ENCODE data around the gene MCEE. TPM values are rescaled to one million over a fixed set of nuclear protein-coding genes. Genes with fewer than 3 reads are reported as not detected.
"Not testable (repeated sequence)": the region's sequence is repeated elsewhere in the genome, so short reads cannot be mapped to it uniquely, and the experiment has no call there.

MCEE gene
- total and polyA plus RNA-seq, 2 donors (not counting 3 experiments of a cell fraction or from before 2014, with no cell fraction given): 4.0 to 9.9 TPM

DNA sequence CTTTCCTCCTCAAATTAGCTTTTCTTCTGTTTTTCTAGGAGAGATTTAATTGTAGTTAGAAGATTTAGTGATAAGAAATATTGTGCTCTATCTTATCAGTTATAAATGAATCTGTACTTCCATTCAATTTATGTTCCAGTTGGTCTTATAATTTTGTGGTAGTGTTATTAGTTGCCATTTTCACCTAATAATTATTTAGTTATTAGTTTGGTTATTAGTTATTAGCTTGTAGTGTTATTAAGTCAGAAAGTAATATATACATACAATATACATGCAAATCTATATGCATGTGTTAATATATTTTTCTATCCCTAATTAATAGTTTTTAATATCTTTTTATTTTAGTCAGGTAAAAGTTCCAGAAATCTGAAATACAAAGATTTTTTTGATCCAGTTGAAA, 3.6 kb upstream of the MCEE start:
- dilution Hi-C loops (cut with MboI; ENCODE audit: extremely low pct_ligation_motif_present, low sequenced_read_pairs): no loop called here
- peaks cover 33% of the 10 kb centered on the region for H3K79me2 ChIP-seq (ENCODE audit: control insufficient read depth, insufficient read depth, low read length)
- no peak overlapping the region for H3K9ac ChIP-seq (replicated peaks; ENCODE audit: extremely low read depth, insufficient read depth, low read length)
- FAIRE-seq (no peak), DNase-seq (ENCODE audit: low read depth, low spot score) (no peak)
- TF ChIP-seq GATA2 (IDR thresholded peaks at IDR 0.05; ENCODE audit: insufficient read depth, insufficient read length, low read depth, low read length) (no peak), POLR2AphosphoS5 (IDR thresholded peaks at IDR 0.05; ENCODE audit: insufficient read depth, low read depth, low read length) (no peak), JUN (IDR thresholded peaks at IDR 0.05; ENCODE audit: borderline replicate concordance, insufficient read depth, insufficient read length, low read depth) (no peak), MYC (IDR thresholded peaks at IDR 0.05; ENCODE audit: low read depth, low read length) (no peak), EZH2 (IDR thresholded peaks at IDR 0.05; ENCODE audit: borderline replicate concordance, low read depth, low read length, severe bottlenecking) (no peak), FOS (IDR thresholded peaks at IDR 0.05; ENCODE audit: borderline replicate concordance, insufficient read depth, low read length) (no peak), POLR2A (IDR thresholded peaks at IDR 0.05; ENCODE audit: low read depth, low read length) (no peak)
- TF ChIP-seq, protein P1, sequence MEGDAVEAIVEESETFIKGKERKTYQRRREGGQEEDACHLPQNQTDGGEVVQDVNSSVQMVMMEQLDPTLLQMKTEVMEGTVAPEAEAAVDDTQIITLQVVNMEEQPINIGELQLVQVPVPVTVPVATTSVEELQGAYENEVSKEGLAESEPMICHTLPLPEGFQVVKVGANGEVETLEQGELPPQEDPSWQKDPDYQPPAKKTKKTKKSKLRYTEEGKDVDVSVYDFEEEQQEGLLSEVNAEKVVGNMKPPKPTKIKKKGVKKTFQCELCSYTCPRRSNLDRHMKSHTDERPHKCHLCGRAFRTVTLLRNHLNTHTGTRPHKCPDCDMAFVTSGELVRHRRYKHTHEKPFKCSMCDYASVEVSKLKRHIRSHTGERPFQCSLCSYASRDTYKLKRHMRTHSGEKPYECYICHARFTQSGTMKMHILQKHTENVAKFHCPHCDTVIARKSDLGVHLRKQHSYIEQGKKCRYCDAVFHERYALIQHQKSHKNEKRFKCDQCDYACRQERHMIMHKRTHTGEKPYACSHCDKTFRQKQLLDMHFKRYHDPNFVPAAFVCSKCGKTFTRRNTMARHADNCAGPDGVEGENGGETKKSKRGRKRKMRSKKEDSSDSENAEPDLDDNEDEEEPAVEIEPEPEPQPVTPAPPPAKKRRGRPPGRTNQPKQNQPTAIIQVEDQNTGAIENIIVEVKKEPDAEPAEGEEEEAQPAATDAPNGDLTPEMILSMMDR (IDR thresholded peaks at IDR 0.05; ENCODE audit: extremely low read depth in 1 of 2, insufficient read depth in 1 of 2, low read depth in 1 of 2, low read length in 2 of 2): no peak
- TF ChIP-seq, protein P2, sequence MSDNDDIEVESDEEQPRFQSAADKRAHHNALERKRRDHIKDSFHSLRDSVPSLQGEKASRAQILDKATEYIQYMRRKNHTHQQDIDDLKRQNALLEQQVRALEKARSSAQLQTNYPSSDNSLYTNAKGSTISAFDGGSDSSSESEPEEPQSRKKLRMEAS (IDR thresholded peaks at IDR 0.05; ENCODE audit: insufficient read depth, insufficient read length): no peak
- no peaks in the 10 kb centered on the region for H3K27me3 ChIP-seq (ENCODE audit: control insufficient read depth in 2 of 2, insufficient read depth in 2 of 2, low read length in 2 of 2)
- H4K20me1 ChIP-seq (replicated peaks; ENCODE audit: control insufficient read depth, extremely low read depth, insufficient read depth, low read length): no peaks in the 10 kb centered on the region
- ChIA-PET POLR2A (no interaction called here), CTCF (interaction anchor here (2.3 kb wide), 1 partner anchor 11 kb away, joined by 7 read pairs; no protein-coding TSS in a partner anchor)
- H2AFZ ChIP-seq (ENCODE audit: low read depth, low read length): no peak overlapping the region
- H3K4me2 ChIP-seq (ENCODE audit: insufficient read depth, low read length): no peak overlapping the region
- no peaks in the 10 kb centered on the region for H3K9me1 ChIP-seq (replicated peaks; ENCODE audit: control insufficient read depth, extremely low read depth, insufficient read depth, low read length)
- H3K9me3 ChIP-seq (replicated peaks; ENCODE audit: control insufficient read depth, insufficient read depth, low read length): no peaks in the 10 kb centered on the region
- BruUV-seq (replicated peaks): no TSS peak
- H3K36me3 ChIP-seq (ENCODE audit: control insufficient read depth in 2 of 2, extremely low read depth in 1 of 2, insufficient read depth in 2 of 2, low read length in 2 of 2): peaks cover 6 to 10% of the 10 kb centered on the region in 2 experiments
- H3K27ac ChIP-seq (ENCODE audit: insufficient read depth, low read depth, low read length): no peak overlapping the region
- intact Hi-C loops (cut with micrococcal nuclease): loop anchor here (5.0 kb wide), 1 partner anchor 141 kb away; the partner anchor contains the start of gene TEX261
- H3K4me1 ChIP-seq (ENCODE audit: control insufficient read depth, extremely low read depth, insufficient read depth, low read length): peaks cover 16% of the 10 kb centered on the region
- H3K4me3 ChIP-seq (replicated peaks in 1 of 3; ENCODE audit: insufficient read depth in 1 of 3, low read depth in 1 of 3, low read length in 3 of 3): no peak overlapping the region

DNA sequence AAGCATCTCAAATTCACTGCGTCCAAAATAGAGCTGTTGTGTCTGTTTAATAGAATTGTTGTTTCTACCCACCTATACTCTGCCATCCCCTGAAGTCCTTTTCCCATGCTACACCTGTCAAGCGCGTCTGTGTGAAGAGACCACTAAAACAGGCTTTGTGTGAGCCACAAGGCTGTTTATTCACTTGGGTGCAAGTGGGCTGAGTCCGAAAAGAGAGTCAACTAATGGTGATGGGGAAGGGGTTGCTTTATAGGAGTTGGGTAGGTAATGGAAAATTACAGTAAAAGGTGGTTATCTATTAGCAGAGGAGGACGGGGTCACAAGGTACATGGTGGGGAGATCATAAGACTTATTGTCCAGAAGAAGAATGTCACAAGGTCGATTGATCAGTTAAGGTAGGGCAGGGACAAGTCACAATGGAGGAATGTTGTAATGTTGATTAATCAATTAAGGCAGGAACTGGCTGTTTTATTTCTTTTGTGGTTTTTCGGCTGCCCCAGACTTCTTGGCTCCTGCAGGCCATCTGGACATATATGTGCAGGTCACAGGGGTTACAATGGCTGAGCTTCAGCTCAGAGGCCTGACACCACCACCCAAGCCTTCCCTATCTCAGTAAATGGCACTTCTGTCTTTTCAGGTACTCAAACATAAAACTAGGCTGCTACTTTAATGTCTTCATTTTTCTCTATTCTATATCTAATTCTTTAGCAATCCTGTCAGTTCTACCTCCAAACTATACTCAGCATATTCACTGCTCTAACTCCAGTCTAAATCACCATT, 1.5 kb upstream of the MCEE start:
- FAIRE-seq; H4K20me1 ChIP-seq (replicated peaks; ENCODE audit: control insufficient read depth, extremely low read depth, insufficient read depth, low read length); H3K9me1 ChIP-seq (replicated peaks; ENCODE audit: control insufficient read depth, extremely low read depth, insufficient read depth, low read length); H3K9me3 ChIP-seq (replicated peaks; ENCODE audit: control insufficient read depth, insufficient read depth, low read length); BruUV-seq (replicated peaks); H3K36me3 ChIP-seq (ENCODE audit: control insufficient read depth in 2 of 2, extremely low read depth in 1 of 2, insufficient read depth in 2 of 2, low read length in 2 of 2); DNase-seq (ENCODE audit: low read depth, low spot score); H3K27me3 ChIP-seq (ENCODE audit: control insufficient read depth in 2 of 2, insufficient read depth in 2 of 2, low read length in 2 of 2); dilution Hi-C loops (cut with MboI; ENCODE audit: extremely low pct_ligation_motif_present, low sequenced_read_pairs); H2AFZ ChIP-seq (ENCODE audit: low read depth, low read length): not testable (repeated sequence)
- Histone ChIP-seq H3K79me2 (ENCODE audit: control insufficient read depth, insufficient read depth, low read length) (peaks cover 36% of the 10 kb centered on the region), H3K9ac (replicated peaks; ENCODE audit: extremely low read depth, insufficient read depth, low read length) (peak overlapping the region; percentile 73), H3K4me3 (replicated peaks in 1 of 3; ENCODE audit: insufficient read depth in 1 of 3, low read depth in 1 of 3, low read length in 3 of 3) (peak overlapping the region; percentile 53 to 92 (median 90)), H3K27ac (ENCODE audit: insufficient read depth, low read depth, low read length) (peak overlapping the region; percentile 72), H3K4me1 (ENCODE audit: control insufficient read depth, extremely low read depth, insufficient read depth, low read length) (peaks cover 16% of the 10 kb centered on the region), H3K4me2 (ENCODE audit: insufficient read depth, low read length) (peak overlapping the region; percentile 96)
- ChIA-PET POLR2A (interaction anchor here (0.8 kb wide), 1 partner anchor 18 kb away, joined by 3 read pairs; no protein-coding TSS in a partner anchor), CTCF (interaction anchor here (0.8 to 1.2 kb wide), 5 partner anchors 17 to 61 kb away, joined by 3 to 8 read pairs (median 3); no protein-coding TSS in a partner anchor)
- intact Hi-C loops (cut with micrococcal nuclease): loop anchor here (2.0 to 5.0 kb wide), 2 partner anchors 63 to 139 kb away; partner anchors contain the start of genes NAGK and TEX261
